ENCODE measurements around the gene PCNX2.
A peak's percentile ranks its signal among the peaks of the same experiment; 100 is the strongest.

The PCNX2 gene

DNA sequence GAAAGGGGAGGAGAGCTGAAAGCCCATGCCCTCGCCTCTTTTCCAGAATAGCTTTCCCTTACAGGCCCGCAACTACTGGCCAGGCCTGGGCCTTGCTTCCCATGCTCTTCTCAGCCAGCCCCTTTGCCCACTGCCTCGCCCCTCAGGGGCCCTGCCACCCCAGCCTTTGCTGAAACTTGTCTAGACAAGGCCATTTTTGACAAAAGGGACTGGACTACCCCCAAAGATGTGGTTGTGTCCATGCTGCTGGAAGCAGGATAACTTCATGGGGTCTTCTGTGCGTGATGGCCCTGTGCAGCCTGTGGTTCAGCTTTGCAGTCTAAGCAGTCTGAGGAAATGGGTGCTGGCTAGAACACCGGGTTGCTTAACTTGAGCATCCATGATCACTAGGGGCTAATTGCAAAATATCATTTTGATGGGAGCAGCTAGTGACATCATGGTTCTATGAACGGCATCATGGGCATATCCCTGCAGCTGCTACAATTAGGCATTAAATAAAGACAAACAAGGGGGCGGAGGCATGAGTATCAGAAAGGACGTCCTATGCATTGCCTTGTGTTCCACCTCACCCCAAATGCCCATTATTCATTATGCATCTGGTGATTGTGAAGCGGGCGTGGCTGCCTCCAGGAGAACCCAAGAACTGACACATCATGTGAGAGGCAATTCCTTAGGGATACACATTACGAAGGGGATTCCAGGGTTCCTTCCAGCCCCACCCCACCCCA lies 308.3 kb downstream of the PCNX2 start:
- no peak for FAIRE-seq
- no peak for DNase-seq (ENCODE audit: low spot score)

DNA sequence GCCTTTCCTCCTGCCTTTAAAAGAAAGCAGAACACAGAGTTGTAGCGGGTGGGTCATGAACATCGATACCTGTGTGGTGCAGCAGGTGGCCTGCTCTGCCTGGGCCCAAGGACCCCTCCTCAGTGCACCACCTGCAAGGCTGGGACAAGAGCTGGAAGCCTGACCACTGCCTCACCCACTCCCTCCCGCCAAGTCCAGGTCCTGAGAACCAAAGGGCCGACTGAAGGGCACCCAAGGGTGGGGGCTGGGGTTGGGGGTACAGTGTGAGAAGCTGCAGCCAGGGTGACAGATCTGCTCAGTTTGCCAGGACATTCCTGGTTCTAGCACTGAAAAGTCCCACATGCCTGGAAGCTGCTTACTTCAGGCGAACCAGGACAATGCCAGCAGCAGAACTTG lies 309.0 kb downstream of the PCNX2 start:
- DNase-seq (ENCODE audit: low spot score) (no peak), FAIRE-seq (no peak)

DNA sequence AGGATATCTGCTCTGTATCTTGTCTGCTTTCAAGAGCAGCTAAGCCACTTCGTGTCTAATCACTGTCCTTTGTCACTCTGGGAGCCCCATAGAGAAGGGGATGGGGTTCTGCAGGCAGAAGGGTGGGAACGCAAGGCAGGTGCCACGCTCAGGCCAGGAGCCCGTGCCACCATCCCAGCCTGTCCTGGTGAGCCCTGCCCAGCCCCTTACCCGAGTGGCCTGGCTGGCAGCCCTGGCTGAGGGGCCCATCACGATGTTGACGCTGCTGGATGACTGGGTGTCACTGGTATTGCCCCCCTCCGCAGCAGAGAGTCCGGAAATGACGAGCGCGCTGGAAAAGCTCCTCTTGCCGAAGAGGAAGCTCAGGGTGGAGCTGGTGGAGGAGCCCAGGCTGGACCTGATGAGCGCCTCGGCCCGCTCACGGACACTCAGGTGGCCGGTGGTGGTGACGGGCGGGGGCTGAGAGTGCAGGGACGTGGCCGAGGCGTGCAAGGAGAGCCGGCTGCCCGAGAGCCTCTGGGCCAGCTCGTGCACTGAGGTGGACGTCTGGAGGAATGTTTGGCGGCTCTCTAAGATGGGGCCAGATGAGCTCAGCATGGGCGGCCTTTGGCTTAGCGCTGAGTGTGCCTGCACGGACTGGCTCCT lies 309.5 kb downstream of the PCNX2 start:
- DNase-seq (ENCODE audit: low spot score) (no peak), FAIRE-seq (no peak)

DNA sequence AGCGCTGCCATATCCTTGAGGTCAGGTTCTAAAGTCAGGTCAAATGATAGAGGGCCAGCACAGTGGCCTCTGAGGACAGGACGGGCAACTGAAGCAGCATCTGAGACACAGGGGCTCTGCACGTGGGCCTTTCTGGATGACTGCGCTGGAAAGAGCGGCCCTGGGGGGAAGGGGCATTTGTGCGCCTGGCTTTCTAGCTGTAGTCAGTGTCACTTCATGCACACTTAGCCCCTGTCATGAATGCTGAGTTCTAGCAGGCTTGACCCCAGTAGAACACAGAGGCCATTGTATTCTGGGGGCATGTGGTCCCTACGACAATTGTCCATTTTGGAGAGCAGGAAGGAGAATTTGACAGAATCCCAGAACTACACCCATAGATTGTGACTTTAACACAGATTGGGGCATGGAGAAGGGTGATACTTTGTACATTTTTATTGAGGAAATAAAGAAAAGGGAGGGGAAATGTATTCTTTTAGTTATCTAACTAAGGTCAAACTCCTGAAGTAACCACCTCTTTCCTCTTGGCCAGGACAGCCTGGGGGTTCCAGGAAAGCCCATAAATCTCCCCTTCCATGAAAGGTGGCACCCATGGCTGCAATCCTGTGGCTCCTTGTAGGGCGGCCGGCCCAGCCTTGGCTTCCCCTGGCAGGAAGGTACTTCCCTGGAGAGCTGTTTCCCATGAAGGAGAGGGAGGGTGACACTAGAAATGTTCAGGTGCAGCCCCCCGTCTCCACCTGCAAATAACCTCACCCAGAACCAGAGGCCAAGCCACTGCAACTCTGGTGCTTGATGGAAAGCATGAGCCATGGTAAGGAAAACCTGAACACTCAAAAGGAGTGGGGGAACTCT lies 310.7 kb downstream of the PCNX2 start:
- DNase-seq (ENCODE audit: low spot score) (no peak), FAIRE-seq (no peak)

DNA sequence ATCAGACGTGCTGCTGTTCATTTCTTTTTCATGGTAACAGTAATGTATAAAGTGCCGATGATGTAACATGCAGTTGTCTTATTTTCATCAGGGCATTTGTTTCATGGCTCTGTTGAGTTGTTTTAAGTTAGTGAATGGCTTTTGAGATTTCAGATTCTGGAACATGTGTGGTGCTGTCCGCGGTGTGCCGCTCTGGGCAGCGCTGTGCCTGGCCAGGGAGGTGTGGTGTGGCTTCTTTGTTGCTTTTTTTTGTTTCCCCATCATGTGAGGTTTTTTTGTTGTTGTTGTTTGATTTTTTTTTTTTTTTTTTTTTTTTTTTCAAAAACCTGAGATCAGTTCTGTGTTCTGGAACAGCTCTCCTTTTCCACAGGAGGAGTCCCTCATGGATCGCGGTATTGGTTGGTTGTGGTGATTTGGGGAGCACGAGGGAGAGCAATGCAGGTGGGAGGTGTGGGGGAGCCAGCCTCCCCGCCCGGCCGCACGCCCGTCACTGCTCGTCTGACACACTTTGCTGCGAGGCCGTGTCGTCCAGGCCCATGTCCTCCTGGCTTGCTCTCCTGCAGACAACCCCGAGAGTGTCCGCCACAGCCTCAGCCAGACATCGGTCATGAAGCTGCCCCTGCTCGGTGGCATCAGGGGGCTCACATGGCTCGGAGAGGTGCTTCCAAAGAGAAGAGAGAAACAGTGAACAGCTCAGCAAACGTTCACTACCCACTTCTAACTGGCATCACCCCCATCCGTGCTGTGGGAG lies 311.5 kb downstream of the PCNX2 start:
- FAIRE-seq, result no peak

DNA sequence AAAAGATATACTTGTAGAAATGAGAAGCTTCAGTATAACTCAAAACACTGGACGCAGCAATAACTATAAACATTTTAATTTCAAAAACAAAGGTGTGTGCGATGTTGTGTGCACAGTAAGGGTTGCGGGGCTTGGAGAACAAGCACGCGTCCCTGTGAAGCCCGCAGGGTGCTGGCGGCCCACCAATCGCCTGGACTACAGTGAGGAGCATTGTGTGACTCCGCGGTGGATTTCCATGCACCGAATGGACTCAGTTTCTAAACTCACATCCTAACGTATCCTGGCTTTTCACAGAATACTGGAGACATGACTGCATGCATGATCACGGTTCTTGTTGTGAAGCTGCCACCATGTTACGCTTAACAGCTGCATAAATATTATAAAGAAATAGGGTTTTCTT lies 312.1 kb downstream of the PCNX2 start:
- DNase-seq (ENCODE audit: low spot score) (no peak), FAIRE-seq (no peak)

More for the DNA sequence above, 311.5 kb downstream of the PCNX2 start:
- DNase-seq (ENCODE audit: low spot score), result no peak

DNA sequence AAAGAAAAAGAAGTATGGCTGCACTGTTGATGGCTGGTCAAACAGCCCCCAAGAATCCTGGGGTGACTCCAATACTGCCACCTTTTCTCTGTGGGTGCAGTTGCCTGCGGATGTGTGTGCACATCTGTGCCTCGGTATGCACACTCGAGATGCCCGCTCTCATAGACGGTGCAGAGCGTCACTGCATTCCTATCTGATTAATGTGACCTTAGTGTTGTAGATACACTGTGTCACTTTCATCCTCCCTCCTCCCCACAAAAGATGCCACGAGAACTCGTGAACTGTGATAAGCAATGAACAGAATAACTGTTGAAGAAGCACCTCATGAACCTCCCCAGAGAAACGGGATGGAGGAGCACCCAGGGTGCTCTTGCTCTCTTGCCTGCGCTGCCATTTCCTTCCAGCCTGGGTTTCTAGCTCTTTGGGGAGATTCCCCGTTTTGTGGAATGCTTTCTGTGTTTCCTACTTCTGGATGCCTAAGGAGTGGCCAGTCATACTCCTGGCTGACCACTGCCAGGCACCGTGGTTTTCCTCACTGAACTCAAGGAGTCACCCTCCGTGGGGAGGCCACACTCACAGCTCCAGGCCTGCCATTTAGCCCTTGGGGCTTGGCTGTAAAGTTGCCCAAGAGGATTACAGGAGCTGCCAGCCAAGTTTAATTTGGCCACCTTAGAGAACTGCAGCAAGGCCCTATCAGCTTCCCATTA lies 313.1 kb downstream of the PCNX2 start:
- DNase-seq (ENCODE audit: low spot score) (peak; percentile 59), FAIRE-seq (peak; percentile 77)

DNA sequence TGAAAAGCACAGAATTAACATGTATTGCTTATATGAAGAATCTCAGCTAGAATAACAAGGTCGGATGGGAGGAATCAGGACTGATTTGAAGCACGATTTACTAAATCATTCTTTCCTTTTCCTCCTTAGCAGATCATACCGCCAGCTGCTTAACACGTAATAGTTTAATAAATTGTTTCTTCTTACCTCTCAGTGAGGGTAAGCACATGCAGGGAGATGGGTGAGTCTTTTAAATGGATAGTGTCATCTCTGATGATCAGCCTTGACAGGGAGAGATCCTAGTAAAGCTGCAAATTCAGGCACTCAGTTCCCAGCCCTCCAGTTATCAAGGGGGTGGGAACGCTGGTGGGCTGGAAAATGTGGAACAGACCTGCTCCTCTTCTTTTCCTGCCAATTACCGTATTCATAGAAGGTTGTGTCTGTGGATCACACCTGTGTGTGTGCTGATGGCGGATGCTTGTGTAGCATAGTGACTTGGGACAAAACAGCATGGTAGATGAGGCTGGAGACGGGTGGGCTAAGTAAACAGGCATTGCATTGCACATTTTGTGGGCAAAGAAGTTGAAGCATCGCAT lies 314.5 kb downstream of the PCNX2 start:
- DNase-seq (ENCODE audit: low spot score), result no peak
- FAIRE-seq, result no peak

DNA sequence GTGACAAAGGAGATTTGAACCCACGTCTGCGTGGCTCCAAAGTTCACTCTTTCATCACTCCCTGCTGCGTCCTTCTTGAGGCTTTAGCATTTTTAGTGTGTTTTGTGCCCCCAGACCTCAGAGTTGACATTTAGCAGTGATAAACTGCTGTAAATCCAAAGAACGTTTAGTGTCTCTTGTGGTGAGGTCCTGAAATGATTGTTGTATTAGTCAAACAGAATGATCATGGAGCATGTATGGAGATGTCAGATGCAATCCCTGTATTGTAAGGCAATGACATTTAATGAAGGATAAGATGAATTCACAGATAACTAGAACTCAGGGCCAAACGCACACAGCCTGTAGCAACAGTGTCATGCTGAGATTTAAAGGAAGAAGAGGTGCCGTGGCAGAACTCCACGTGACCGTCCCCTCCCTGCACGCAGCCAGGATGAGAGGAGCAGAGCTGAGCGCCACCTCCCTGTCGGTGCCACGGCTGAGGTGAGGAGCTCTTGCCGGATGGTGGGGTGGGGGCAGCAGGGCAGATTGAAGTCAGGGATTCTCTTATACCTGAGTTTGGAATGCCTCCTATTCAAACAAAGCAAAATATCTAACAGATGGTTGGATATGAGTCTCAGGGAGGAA lies 315.1 kb downstream of the PCNX2 start:
- DNase-seq (ENCODE audit: low spot score) (no peak), FAIRE-seq (peak; percentile 61)

DNA sequence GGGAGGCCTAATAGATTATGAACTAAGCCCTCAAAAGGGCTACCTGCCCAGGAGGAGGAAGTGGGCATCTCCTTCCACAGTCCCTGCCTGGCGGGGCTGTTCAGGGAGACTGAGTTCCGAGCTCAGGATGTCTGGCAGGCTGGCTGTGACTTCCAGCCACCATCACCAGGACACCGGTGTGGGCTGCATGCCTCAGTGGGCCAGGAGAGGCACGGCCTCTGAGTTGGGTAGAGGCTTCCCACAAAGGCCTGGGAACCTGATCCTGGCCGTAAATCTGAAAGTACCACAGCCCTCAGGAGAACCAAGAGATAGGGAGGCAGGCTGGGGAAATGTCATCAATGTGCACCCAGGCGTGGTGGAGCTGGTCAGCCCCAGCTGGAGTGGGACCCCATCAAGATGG lies 316.0 kb downstream of the PCNX2 start:
- FAIRE-seq, result no peak
- DNase-seq (ENCODE audit: low spot score), result no peak

DNA sequence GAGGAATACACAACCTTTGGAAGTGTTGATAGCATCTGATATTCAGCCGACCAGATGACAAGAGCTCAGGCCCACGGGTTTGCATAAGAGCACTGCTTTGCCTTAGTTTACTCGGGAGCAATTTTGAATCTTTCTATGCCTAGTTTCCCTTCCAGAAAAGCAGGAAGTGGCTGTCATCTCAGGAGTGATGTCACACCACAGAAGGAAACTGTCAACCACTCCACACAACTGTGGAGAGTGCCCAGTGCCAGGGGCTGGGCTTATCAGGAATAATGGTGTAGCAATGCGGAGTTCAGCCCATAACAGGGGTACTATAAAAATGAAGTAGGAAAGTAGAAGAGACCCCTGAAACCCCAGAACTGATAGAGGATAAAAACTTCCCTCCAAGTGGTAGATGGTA lies 316.7 kb downstream of the PCNX2 start:
- no peak for FAIRE-seq
- DNase-seq (ENCODE audit: low spot score), result no peak

DNA sequence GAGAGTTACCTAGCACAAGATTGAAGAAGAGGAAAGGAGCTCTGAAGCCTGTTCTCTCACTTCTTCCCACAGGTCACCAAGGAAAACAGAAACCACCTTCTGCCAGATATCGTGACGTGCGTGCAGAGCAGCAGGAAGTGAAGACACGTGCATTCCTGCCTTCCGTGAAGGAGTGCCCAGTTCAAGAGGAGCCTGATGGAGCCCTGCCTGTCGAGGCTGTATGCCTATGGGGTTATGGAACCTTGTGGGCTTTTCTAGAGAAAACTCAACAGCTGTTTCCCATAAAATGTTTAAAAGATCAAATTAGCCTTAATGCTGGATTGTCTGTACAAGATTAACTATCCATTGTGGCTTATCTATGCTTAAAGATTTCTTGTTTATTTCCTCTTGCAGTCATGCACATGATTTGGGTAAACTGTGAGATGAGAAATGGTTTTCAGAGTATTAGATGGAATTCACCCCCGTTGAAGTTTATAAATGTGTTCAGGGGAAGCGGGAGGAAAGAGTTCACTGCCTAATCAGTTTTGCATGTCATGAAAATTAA lies 317.4 kb downstream of the PCNX2 start:
- FAIRE-seq (no peak), DNase-seq (ENCODE audit: low spot score) (no peak)

DNA sequence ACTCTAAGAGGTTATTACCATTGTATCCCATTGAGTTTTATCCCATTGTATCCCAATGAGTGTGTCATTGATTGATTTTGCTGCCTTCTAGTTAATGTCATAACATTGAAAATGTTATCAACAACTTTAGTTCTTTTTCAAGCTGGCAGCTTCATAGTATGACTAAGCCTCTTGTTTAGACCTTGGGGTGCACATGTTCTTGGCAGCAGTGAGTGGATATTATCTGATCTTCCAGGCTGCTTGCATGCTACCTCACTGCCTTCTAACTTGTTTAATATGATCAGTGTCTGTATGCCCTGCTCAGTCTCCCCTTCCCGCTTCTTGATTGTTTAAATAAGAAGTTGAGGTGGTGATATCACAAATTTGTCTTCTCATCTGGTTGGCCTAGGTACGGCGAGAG lies 320.6 kb downstream of the PCNX2 start:
- DNase-seq (ENCODE audit: low spot score), result no peak
- no peak for FAIRE-seq

DNA sequence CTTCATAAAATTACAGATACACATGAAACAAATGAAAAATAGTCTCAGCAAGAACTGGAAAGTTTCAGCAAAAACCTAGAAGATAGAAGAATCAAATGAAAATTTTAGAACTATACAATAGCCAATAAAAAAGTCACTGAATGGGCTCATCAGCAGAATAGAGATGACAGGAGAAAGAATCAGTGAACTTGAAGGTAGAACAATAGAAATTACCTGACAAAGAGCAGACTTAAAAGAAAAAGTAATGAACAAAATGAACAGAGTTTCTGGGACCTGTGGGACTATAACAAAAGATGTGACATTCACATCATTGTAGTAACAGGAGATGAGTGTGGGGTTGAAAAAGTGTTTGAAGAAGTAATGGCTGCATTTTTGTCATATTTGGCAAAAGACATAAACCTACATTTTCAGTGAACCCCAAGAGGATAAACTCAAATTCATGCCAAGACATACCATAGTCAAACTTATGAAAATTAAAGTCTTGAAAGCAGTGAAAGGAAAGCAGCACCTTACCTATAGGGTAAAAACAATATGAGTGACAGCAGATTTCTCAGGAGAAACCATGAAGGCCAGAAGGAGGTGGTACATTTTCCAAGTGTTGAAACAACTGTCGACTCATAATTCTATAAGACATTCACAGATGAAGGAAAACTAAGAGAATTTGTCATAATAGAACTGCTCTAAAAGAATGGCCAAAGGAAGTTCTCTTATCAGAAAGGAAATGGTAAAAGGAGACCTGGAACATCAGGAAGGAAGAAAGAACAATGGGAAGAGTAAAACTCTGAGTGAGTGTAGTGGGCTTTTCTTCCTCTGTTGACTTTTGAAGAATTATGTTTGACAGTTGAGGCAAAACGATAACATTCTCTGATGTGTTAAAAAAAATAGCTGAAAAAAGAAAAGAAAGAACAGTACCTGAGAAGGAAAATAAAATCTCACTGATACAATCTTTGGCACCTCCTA lies 321.6 kb downstream of the PCNX2 start:
- no peak for FAIRE-seq
- no peak for DNase-seq (ENCODE audit: low spot score)

DNA sequence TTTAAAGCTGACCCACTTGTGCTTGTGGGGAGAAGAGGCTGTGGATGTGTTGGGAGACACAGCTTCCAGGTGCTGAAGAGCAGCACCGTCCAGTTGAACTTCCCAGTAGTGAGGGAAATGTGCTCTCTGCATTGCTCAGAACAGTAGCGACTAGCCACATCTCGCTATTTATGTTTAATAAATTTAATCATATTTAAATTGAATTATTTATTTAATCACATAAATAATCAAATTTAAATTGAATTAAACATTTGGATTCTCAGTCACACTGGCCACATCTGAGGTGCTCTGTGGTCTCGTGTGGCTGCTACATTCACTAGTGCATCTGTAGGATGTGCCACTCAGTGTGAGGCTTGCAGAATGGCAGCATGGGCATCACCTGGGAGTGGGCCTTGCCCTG lies 325.0 kb downstream of the PCNX2 start:
- DNase-seq (ENCODE audit: low spot score) (no peak), FAIRE-seq (no peak)

DNA sequence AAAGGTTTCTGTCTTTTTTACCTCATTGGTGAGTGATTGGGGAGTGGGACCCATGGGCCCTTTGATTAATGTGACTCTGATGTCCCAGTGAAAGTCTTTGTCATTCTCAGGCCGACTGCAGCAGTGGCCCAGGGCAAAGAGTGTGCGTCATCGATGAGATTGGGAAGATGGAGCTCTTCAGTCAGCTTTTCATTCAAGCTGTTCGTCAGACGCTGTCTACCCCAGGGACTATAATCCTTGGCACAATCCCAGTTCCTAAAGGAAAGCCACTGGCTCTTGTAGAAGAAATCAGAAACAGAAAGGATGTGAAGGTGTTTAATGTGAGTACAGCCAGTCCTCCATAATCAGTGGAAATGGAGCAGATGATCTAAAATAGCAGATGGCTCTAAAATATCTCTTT lies 325.7 kb downstream of the PCNX2 start:
- FAIRE-seq (no peak), DNase-seq (ENCODE audit: low spot score) (no peak)

DNA sequence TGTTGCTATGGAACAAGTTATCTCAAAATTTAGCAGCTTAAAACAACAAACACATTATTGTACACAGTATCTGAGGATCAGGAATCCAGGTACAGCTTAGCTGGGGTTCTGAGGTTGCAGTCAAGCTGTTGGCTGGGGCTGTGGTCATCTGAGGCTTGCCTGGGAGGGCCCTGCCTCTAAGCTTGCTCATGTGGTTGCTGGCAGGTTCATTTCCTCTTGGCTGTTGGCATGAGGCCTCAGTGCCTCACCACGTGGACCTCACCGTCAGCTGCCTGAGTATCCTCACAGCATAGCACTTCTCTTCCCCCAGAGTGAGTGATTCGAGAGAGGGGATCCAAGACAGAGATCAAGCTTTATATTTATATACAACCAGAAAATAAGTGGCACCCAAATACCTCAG lies 326.6 kb downstream of the PCNX2 start:
- no peak for FAIRE-seq
- no peak for DNase-seq (ENCODE audit: low spot score)

DNA sequence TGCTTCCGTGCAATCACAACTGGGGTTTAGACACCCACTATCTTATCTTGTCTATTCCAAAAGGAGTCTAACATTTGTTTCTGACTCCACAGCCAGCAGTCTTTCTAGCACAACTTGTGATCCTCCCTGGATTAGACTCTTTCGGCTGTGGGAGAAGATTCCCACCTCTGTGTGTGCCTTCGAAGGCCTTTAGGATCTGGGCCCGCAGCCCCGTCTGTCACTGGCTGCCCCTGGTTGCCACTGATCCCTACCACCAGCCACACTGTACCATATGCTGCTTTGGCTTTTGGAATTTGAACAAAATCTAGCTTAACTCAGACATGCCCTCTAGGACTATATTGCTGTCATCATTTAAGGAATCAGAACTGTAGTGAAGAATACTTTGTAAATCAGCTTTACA lies 327.1 kb downstream of the PCNX2 start:
- FAIRE-seq, result no peak

DNA sequence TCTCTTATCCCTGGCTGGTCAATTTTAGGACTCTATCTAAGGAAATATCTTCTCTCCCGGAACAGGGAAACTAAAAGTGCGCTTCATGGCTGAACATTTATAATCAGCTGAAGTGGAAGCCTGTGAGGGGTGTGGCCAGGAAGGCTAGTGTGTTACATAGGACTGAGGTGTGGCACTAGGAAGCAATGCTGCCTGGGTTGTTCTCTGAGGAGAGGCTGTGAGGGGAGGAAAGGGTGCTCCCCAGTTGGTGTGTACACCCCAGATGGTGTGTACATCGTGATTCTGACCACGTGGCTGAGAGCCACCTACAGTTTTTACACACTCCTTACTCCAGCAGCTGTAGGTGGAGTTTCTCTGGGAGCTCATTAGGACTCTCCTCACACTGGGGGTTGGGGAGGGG lies 328.9 kb downstream of the PCNX2 start:
- FAIRE-seq (no peak), DNase-seq (ENCODE audit: low spot score) (no peak)

More for the DNA sequence above, 327.1 kb downstream of the PCNX2 start:
- no peak for DNase-seq (ENCODE audit: low spot score)
